GM18498 (cell line): Measurements from ENCODE around the gene XIST.
"Not testable (repeated sequence)": the region's sequence is repeated elsewhere in the genome, so short reads cannot be mapped to it uniquely, and the experiment has no call there.

Experiments used
- ATAC-seq: cut with Tn5 transposase; IDR thresholded peaks from one replicate; pipeline ENCODE4 v1.9.1; 2021; ENCODE audit warnings: mild to moderate bottlenecking, moderate library complexity; ENCODE audit not compliant: unreplicated experiment

XIST gene

DNA sequence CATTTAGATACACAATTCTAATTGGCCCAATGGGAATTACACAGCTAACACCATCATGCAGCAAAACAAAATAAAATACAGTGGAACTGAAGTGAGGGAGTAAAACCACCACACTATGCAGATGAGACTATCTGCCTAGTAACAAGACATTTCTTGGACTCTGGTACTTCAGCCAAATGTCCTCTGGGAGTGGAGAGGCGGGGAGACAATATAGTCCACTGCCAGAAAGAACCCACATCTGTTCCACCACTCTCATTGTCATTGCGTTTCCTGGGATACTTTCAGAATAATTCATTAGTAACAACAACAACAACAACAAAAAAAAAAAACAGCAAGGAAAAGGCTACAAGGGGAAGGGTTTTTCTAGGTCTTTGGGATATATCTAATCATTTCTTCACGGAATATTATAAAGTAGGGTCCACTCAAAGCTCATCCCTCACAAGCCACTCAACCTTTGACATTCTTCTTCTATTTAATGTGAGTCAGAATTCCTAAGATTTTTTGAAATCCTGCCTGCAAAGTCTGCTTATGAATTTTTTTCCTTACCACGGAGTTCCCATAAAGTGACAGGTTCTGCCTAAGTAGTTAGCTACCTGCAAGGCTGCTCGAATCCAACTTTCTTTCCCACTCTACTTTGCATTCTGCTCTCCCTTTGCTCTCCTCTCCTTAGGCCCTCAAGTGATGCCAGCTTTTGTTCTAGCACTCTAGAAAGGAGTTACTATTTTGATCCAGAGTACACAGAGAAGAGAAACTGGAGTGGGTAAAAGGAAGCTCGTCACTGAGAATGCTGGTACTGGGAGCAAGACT is 34.9 kb downstream of the XIST start:
- ATAC-seq: no peak

GRCh38 chrX:73812256-73812655 is 40.3 kb downstream of the XIST start:
- no peak for ATAC-seq

DNA sequence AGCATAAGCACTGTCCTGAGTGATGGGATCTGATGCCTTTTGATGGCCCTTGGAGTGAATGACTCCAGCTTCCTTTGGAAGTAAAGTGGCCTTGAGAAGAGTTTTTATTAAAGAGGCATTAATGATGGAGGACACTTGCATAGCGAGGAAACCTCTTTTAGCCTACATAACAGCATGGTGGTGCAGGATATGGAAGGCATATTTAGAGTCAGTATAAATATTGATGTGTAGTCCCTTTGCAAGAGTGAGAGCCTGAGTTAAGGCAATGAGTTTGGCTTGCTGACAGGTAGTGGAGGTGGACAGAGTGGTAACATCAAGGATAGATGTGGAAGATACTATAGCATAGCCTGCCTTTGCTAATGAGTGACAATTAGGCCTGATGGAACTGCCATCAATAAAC is 48.4 kb downstream of the XIST start:
- not testable (repeated sequence) for ATAC-seq

DNA sequence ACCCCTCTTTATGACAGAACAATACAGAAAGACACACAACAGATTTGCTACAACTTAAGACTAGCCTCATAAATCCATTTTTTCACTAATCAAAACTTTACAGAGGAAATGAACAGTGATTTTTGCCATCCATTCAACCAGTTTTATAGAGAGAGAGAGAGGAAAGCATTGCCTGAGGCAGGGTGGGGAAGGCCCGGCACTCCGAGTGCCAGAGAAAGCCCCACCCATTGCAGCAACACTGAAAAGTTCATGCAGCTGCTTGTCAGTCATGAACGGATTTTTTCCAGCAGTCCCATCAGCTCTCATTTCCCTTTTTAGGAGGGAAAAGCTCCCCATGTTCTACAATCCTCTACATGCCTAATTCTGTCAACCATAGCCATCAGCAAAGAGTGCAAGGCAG is 52.6 kb downstream of the XIST start:
- ATAC-seq: no peak

DNA sequence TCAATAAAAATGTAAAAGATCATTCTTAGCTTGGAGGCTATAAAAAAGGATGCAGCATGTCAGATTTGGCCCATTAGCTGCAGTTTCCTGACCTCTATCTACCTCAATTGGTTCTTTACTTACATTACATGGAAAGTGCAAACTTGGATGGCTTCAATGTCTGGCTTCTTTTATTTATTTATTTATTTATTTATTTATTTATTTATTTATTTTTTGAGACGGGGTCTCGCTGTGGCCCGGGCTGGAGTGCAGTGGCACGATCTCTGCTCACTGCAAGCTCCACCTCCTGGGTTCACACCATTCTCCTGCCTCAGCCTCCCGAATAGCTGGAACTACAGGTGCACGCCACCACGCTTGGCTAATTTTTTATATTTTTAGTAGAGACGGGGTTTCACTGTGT is 60.0 kb downstream of the XIST start:
- ATAC-seq: not testable (repeated sequence)

DNA sequence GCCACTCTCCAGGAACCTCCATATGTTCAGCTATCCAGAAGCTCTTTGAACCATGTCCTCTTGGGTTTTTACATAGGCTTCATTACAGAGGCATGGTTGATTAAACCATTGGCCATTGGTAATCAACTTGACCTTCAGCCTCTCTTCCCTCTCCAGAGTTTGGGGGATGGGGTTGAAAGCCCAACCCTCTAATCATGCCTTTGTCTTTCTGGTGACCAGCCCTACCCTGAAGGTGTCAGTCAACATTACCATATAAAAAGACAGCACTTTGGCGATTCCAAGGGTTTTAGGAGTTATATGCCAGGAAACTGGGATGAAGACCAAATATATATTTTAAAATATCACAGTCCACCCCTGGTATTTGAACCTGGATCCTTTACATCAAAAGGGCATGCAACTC is 67.0 kb downstream of the XIST start:
- no peak for ATAC-seq
